Posterior vena cava (tissue), 2 donors: ENCODE results near the gene BBS9. TPM values are rescaled to one million over a fixed set of nuclear protein-coding genes. Genes with fewer than 3 reads are reported as not detected.

Source experiments
- DNase-seq: peaks from one replicate; pipeline ENCODE4 v3.0.0-alpha.2; 2020; ENCODE audit warnings: low spot score
- intact Hi-C, 2 donors: fragments of 100-400 bp; cut with DNase I; formaldehyde crosslinking; loops; one replicate each; pipeline versions ENCODE4 v1.14.1 to v1.14.2; 2022 to 2023
- total RNA-seq, 2 donors: library from RNA; stranded (reverse); fragmentation: NEBNext Ultra II Directional; extraction: Animal tissue kit (Norgen Biotek cat#: 25700); gene quantifications; one replicate each; pipeline ENCODE4 v1.2.1, GENCODE V29; 2021
- donor health status: DM: yes; HTN: yes; CAD: no.
- donor health status: DM: yes; HTN: yes; CAD: no.

BBS9 gene
- total RNA-seq, 2 donors from 2014 or later: 13.9 to 16.8 TPM

- DNase-seq: no peak
- intact Hi-C loops: no loop called here
Observed at GRCh38 chr7:33411020-33411419, 281.7 kb downstream of the BBS9 start.

- intact Hi-C loops: no loop called here
- DNase-seq: no peak
Observed at GRCh38 chr7:33412331-33412730, 283.0 kb downstream of the BBS9 start.

- intact Hi-C loops: no loop called here
Observed at GRCh38 chr7:33418251-33418701, 288.9 kb downstream of the BBS9 start.

GRCh38 chr7:33420311-33420940 is 291.1 kb downstream of the BBS9 start:
- intact Hi-C loops: no loop called here

More at GRCh38 chr7:33418251-33418701, 288.9 kb downstream of the BBS9 start:
- DNase-seq: no peak

GRCh38 chr7:33421429-33421828 is 292.1 kb downstream of the BBS9 start:
- DNase-seq: no peak
- intact Hi-C loops: no loop called here

More at GRCh38 chr7:33420311-33420940, 291.1 kb downstream of the BBS9 start:
- no peak for DNase-seq

GRCh38 chr7:33422141-33422540 is 292.8 kb downstream of the BBS9 start:
- intact Hi-C loops: no loop called here
- no peak for DNase-seq

- no peak for DNase-seq
- intact Hi-C loops: no loop called here
Observed at GRCh38 chr7:33422825-33423645, 293.7 kb downstream of the BBS9 start.

- intact Hi-C loops: no loop called here
- no peak for DNase-seq
Observed at GRCh38 chr7:33423646-33424020, 294.3 kb downstream of the BBS9 start.

- intact Hi-C loops: no loop called here
- DNase-seq: no peak
Observed at GRCh38 chr7:33425395-33425794, 296.0 kb downstream of the BBS9 start.

GRCh38 chr7:33425929-33426678 is 296.7 kb downstream of the BBS9 start:
- no peak for DNase-seq
- intact Hi-C loops: no loop called here

- intact Hi-C loops: no loop called here
Observed at GRCh38 chr7:33428415-33428814, 299.1 kb downstream of the BBS9 start.

GRCh38 chr7:33431543-33431942 is 302.2 kb downstream of the BBS9 start:
- intact Hi-C loops: no loop called here

More at GRCh38 chr7:33428415-33428814, 299.1 kb downstream of the BBS9 start:
- DNase-seq: no peak

GRCh38 chr7:33432821-33433220 is 303.5 kb downstream of the BBS9 start:
- intact Hi-C loops: no loop called here
- DNase-seq: no peak

More at GRCh38 chr7:33431543-33431942, 302.2 kb downstream of the BBS9 start:
- DNase-seq: no peak

- no peak for DNase-seq
- intact Hi-C loops: no loop called here
Observed at GRCh38 chr7:33433357-33433756, 304.0 kb downstream of the BBS9 start.

GRCh38 chr7:33444511-33444910 is 315.1 kb downstream of the BBS9 start:
- intact Hi-C loops: no loop called here
- DNase-seq: no peak

- DNase-seq: no peak
- intact Hi-C loops: no loop called here
Observed at GRCh38 chr7:33446551-33446950, 317.2 kb downstream of the BBS9 start.

GRCh38 chr7:33448035-33448434 is 318.7 kb downstream of the BBS9 start:
- intact Hi-C loops: loop anchor here in 1 of 2 donors (2.0 kb wide), 1 partner anchor 67 kb away; no protein-coding TSS in a partner anchor
- DNase-seq: no peak

GRCh38 chr7:33449847-33450246 is 320.5 kb downstream of the BBS9 start:
- no peak for DNase-seq
- intact Hi-C loops: loop anchor here in 1 of 2 donors (2.0 kb wide), 1 partner anchor 65 kb away; no protein-coding TSS in a partner anchor

GRCh38 chr7:33452805-33453502 is 323.6 kb downstream of the BBS9 start:
- no peak for DNase-seq
- intact Hi-C loops: no loop called here
